ENCODE results near the gene MAP7.

DNA sequence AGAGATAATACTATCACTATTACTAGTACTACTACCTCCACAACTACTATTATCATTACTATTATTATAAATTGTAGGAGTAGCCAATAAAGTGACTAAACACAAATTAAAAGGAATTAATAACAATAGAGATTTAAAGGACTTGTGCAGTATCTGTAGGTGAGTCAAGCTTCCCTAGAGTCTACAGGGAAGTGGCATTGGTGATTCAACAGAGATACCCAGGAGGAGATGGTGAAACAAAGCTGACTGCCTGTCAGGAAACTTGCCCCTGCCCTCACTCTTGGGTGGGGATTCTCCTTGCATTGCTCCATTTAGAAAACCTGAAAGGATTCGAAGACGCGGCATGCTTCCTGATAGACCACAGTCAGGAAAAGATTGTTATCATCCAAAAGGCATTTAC lies 237.2 kb downstream of the MAP7 start:
- no peak for TF ChIP-seq THRA (CRISPR knock-in tag; IDR thresholded peaks at IDR 0.05; ENCODE audit: borderline replicate concordance)
- TF ChIP-seq ZNF766 (CRISPR knock-in tag; IDR thresholded peaks at IDR 0.05; ENCODE audit: borderline replicate concordance): no peak
- TF ChIP-seq KAT7 (CRISPR knock-in tag; IDR thresholded peaks at IDR 0.05; ENCODE audit: borderline replicate concordance): no peak
- TF ChIP-seq PLRG1 (conservative IDR thresholded peaks at IDR 0.05): no peak
- TF ChIP-seq ZNF224 (CRISPR knock-in tag; IDR thresholded peaks at IDR 0.05): no peak
- TF ChIP-seq REST (IDR thresholded peaks at IDR 0.05; ENCODE audit: borderline replicate concordance in 1 of 2, low read depth in 1 of 2, low read length in 2 of 2): no peak
- no peak for TF ChIP-seq POLR2AphosphoS5 (IDR thresholded peaks at IDR 0.05; ENCODE audit: low read depth, low read length)
- TF ChIP-seq, protein P1, sequence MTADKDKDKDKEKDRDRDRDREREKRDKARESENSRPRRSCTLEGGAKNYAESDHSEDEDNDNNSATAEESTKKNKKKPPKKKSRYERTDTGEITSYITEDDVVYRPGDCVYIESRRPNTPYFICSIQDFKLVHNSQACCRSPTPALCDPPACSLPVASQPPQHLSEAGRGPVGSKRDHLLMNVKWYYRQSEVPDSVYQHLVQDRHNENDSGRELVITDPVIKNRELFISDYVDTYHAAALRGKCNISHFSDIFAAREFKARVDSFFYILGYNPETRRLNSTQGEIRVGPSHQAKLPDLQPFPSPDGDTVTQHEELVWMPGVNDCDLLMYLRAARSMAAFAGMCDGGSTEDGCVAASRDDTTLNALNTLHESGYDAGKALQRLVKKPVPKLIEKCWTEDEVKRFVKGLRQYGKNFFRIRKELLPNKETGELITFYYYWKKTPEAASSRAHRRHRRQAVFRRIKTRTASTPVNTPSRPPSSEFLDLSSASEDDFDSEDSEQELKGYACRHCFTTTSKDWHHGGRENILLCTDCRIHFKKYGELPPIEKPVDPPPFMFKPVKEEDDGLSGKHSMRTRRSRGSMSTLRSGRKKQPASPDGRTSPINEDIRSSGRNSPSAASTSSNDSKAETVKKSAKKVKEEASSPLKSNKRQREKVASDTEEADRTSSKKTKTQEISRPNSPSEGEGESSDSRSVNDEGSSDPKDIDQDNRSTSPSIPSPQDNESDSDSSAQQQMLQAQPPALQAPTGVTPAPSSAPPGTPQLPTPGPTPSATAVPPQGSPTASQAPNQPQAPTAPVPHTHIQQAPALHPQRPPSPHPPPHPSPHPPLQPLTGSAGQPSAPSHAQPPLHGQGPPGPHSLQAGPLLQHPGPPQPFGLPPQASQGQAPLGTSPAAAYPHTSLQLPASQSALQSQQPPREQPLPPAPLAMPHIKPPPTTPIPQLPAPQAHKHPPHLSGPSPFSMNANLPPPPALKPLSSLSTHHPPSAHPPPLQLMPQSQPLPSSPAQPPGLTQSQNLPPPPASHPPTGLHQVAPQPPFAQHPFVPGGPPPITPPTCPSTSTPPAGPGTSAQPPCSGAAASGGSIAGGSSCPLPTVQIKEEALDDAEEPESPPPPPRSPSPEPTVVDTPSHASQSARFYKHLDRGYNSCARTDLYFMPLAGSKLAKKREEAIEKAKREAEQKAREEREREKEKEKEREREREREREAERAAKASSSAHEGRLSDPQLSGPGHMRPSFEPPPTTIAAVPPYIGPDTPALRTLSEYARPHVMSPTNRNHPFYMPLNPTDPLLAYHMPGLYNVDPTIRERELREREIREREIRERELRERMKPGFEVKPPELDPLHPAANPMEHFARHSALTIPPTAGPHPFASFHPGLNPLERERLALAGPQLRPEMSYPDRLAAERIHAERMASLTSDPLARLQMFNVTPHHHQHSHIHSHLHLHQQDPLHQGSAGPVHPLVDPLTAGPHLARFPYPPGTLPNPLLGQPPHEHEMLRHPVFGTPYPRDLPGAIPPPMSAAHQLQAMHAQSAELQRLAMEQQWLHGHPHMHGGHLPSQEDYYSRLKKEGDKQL (CRISPR knock-in tag; IDR thresholded peaks at IDR 0.05; ENCODE audit: low read depth): no peak

All from HepG2 (cell line).